HG02840 (cell line): ENCODE measurements around the gene AGAP2.
"Not testable (repeated sequence)": the region's sequence is repeated elsewhere in the genome, so short reads cannot be mapped to it uniquely, and the experiment has no call there.

Experiments
- ATAC-seq: cut with Tn5 transposase; IDR thresholded peaks from one replicate; pipeline ENCODE4 v1.9.1; 2021; ENCODE audit warnings: mild to moderate bottlenecking, moderate library complexity, moderate number of reproducible peaks; ENCODE audit not compliant: unreplicated experiment, low FRiP score

The AGAP2 gene

GRCh38 chr12:57707250-57707649 is 31.3 kb downstream of the AGAP2 start:
- no peak for ATAC-seq

- no peak for ATAC-seq
These were observed 38.2 kb downstream of the AGAP2 start for GRCh38 chr12:57700317-57700716.

DNA sequence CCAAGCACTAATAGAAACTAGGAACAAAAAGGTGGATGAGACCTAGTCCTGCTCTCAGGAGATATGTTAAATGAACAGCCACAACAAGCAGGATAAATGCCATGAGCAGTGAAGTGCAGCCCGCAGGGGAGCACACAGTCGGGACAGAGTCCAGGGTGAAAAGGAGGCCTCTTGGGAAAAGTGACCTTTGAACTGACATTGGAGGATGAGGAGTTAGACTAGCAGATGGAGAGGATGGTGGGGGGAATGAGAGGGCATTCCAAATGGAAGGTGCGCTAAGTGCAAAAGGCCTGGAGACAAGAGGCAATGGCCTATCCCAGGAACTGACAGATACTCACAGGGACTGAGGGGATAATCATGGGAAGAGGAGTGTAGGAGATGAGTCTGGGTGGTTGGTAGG is 40.1 kb downstream of the AGAP2 start:
- no peak for ATAC-seq

- ATAC-seq: no peak
These were observed 41.5 kb downstream of the AGAP2 start for GRCh38 chr12:57697076-57697475.

- no peak for ATAC-seq
These were observed 42.6 kb downstream of the AGAP2 start for GRCh38 chr12:57695770-57696432.

- ATAC-seq: peak; percentile 2
These were observed 44.0 kb downstream of the AGAP2 start for GRCh38 chr12:57694459-57695019.

DNA sequence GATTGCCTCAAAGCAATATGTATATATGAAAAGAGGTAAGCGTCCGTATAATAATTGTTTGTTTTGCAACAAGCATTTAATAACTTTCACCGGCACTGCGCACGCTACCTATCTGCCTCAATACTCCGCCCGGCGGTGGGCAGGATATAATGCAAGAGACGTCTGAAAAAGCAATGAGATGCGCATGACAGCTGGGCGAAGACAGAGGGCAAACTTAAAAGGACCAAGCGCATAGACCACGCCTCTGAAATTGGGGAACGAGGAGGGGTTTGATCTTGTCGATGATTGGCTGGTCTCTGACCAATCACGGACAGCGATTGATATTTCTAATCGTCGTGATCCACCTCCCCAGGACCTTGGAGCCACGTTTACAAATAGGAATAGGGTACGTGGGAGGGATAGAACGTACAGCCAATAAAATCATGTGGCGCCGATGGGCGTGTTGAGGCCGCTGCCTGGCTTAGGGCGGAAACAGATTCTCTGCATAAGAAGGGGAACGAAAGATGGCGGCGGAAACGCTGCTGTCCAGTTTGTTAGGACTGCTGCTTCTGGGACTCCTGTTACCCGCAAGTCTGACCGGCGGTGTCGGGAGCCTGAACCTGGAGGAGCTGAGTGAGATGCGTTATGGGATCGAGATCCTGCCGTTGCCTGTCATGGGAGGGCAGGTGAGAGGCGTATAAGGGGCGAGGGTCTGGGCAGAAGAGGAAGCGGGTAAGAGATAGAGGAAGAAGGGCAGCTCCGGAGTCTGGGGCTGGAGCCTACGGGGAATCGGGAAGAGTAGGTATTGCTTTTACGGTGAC is 44.7 kb downstream of the AGAP2 start, which contains the start of gene OS9:
OS9 (plus strand) TSS at position 474 of the 800 bp plus-strand sequence; CDS start at position 504, 30 bp downstream.
- peak; percentile 97 for ATAC-seq

- no peak for ATAC-seq
These were observed 45.3 kb downstream of the AGAP2 start for GRCh38 chr12:57693317-57693658.

DNA sequence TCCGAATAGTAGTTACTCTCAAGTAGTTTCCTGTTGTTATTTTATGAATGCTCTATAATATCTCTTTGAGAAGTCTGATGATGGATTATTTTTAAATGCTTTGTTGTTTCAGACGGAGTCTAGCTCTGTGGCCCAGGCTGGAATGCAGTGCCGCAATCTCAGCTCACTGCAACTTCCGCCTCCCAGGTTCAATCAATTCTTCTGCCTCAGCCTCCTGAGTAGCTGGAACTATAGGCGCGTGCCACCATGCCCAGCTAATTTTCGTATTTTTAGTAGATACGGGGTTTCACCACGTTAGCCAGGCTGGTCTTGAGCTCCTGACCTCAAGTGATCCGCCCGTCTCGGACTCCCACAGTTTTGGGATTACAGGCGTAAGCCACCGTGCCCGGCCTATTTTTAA is 46.0 kb downstream of the AGAP2 start:
- no peak for ATAC-seq

GRCh38 chr12:57688931-57689330 is 49.6 kb downstream of the AGAP2 start:
- no peak for ATAC-seq

DNA sequence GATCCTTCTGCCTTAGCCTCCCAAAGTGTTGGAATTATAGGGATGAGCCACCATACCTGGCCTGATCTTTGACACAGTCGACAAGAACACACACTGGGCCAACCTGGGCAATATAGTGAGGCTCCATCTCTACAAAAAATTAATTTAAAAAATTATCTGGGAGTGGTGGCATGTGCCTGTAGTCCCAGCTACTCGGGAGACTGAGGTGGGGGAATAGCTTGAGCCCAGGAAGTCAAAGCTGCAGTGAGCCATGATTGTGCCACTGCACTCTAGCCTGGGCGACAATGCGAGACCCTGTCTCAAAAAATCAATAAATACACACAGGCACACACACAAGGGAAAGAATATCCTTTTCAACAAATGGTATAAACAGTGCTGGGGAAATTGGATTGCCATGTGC is 50.7 kb downstream of the AGAP2 start:
- no peak for ATAC-seq

DNA sequence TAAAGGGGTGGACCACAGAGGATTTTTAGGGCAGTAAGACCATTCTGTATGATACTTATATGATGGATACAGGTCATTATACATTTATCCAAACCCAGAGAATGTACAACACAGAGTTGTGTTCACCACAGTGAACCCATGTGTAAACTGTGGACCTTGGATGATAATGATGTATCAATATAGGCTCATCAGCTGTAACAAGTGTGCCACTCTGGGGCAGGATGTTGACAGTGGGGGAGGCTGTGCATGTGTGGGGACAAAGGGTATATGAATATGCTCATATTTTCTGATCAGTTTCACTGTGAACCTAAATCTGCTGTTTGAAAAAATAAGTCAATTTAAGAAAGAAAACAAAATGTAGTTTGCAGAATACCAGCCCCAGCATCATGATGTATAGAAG is 58.8 kb downstream of the AGAP2 start:
- no peak for ATAC-seq

DNA sequence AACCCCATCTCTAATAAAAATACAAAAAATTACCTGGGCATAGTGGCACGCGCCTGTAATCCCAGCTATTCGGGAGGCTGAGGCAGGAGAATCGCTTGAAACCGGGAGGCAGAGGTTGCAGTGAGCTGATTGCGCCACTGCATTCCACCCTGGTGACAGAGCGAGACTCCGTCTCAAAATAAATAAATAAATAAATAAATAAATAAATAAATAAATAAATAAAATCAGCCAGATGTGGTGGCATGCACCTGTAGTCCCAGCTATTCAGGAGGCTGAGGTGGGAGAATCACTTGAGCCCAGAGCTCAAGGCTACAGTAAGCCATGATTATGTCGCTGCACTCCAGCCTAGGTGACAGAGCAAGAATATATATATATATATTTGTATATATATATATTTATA is 60.6 kb downstream of the AGAP2 start:
- ATAC-seq: not testable (repeated sequence)

- no peak for ATAC-seq
These were observed 63.9 kb downstream of the AGAP2 start for GRCh38 chr12:57674691-57675090.
